Measurements from ENCODE around the gene AIP. TPM values are rescaled to one million over a fixed set of nuclear protein-coding genes. Genes with fewer than 3 reads are reported as not detected.
A peak's percentile ranks its signal among the peaks of the same experiment; 100 is the strongest.

Gene AIP
- polyA plus RNA-seq, 3 donors = 76.7 to 132 (median 99.3) TPM

- peaks cover 0 to 2% of the 10 kb centered on the region in 2 donors for H3K36me3 Mint-ChIP-seq
- no peak overlapping the region for H3K4me2 ChIP-seq (replicated peaks; ENCODE audit: extremely low read depth, low read length, poor library complexity, severe bottlenecking)
- 89% methylated on average over 3 of the region's 5 CpGs for WGBS (ENCODE audit: insufficient coverage)
- no peak overlapping the region for H3K4me3 Mint-ChIP-seq
- no peak overlapping the region for H3K9ac ChIP-seq (ENCODE audit: insufficient read depth, low read length, poor library complexity, severe bottlenecking)
- peaks cover 0 to 2% (median 0%) of the 10 kb centered on the region in 7 donors for H3K9me3 Mint-ChIP-seq
- peaks cover 7% of the 10 kb centered on the region for H3K79me2 ChIP-seq (ENCODE audit: insufficient read depth, low read length)
- H3K27ac ChIP-seq (ENCODE audit: low read depth in 1 of 2, low read length in 2 of 2) = no peak overlapping the region
- H2AFZ ChIP-seq (ENCODE audit: insufficient read depth, low read depth, low read length, poor library complexity, severe bottlenecking) = no peak overlapping the region
- DNase-seq = no peak
- TF ChIP-seq CTCF (IDR thresholded peaks at IDR 0.05) = no peak
- H3K27me3 Mint-ChIP-seq (ENCODE audit: low read depth in 3 of 3) = peaks cover 0 to 10% (median 3%) of the 10 kb centered on the region in 3 donors
- H3K4me3 ChIP-seq (replicated peaks in 1 of 3; ENCODE audit: low read depth in 2 of 3, low read length in 3 of 3) = no peak overlapping the region
- H3K27ac Mint-ChIP-seq = no peak overlapping the region
- H3K27me3 ChIP-seq (ENCODE audit: control insufficient read depth in 2 of 2, insufficient read depth in 2 of 2, low read length in 2 of 2) = no peaks in the 10 kb centered on the region
- peaks cover 32 to 52% of the 10 kb centered on the region in 2 donors for H3K4me1 ChIP-seq (ENCODE audit: control insufficient read depth in 1 of 2, insufficient read depth in 2 of 2, low read length in 2 of 2)
- no peaks in the 10 kb centered on the region for H3K36me3 ChIP-seq (replicated peaks in 1 of 2; ENCODE audit: control insufficient read depth in 1 of 2, insufficient read depth in 2 of 2, low read length in 2 of 2)
- peaks cover 33% of the 10 kb centered on the region for H3K4me1 Mint-ChIP-seq
- intact Hi-C loops (cut with micrococcal nuclease) = loop anchor here in 1 of 2 donors (5.0 kb wide), 3 partner anchors 36 to 64 kb away; partner anchors contain the start of genes PPP1CA, RPS6KB2 and TBC1D10C
- no peaks in the 10 kb centered on the region for H4K20me1 ChIP-seq (ENCODE audit: insufficient read depth, low read length)
- H3K9me3 ChIP-seq (replicated peaks in 1 of 2; ENCODE audit: control insufficient read depth in 1 of 2, insufficient read depth in 1 of 2, low read length in 2 of 2) = no peaks in the 10 kb centered on the region
Measured at GRCh38 chr11:67466367-67466766, 16.5 kb upstream of the AIP start.

- Mint-ChIP-seq H3K27me3 (ENCODE audit: low read depth in 3 of 3) (peaks cover 0 to 10% (median 3%) of the 10 kb centered on the region in 3 donors), H3K36me3 (peaks cover 0 to 2% of the 10 kb centered on the region in 2 donors), H3K9me3 (peaks cover 0 to 2% (median 0%) of the 10 kb centered on the region in 7 donors), H3K4me3 (no peak overlapping the region), H3K27ac (peak overlapping the region in 2 of 7 donors; percentile 36 to 41), H3K4me1 (peaks cover 33% of the 10 kb centered on the region)
- no peak overlapping the region for H3K4me2 ChIP-seq (replicated peaks; ENCODE audit: extremely low read depth, low read length, poor library complexity, severe bottlenecking)
- DNase-seq = no peak
- no peak overlapping the region for H2AFZ ChIP-seq (ENCODE audit: insufficient read depth, low read depth, low read length, poor library complexity, severe bottlenecking)
- H3K9ac ChIP-seq (ENCODE audit: insufficient read depth, low read length, poor library complexity, severe bottlenecking) = no peak overlapping the region
- H3K27me3 ChIP-seq (ENCODE audit: control insufficient read depth in 2 of 2, insufficient read depth in 2 of 2, low read length in 2 of 2) = no peaks in the 10 kb centered on the region
- no peaks in the 10 kb centered on the region for H3K9me3 ChIP-seq (replicated peaks in 1 of 2; ENCODE audit: control insufficient read depth in 1 of 2, insufficient read depth in 1 of 2, low read length in 2 of 2)
- no peak overlapping the region for H3K27ac ChIP-seq (ENCODE audit: low read depth in 1 of 2, low read length in 2 of 2)
- TF ChIP-seq CTCF (IDR thresholded peaks at IDR 0.05) = no peak
- peaks cover 7% of the 10 kb centered on the region for H3K79me2 ChIP-seq (ENCODE audit: insufficient read depth, low read length)
- H3K4me1 ChIP-seq (ENCODE audit: control insufficient read depth in 1 of 2, insufficient read depth in 2 of 2, low read length in 2 of 2) = peaks cover 32 to 52% of the 10 kb centered on the region in 2 donors
- intact Hi-C loops (cut with micrococcal nuclease) = loop anchor here in 1 of 2 donors (5.0 kb wide), 3 partner anchors 35 to 65 kb away; partner anchors contain the start of genes PPP1CA, RPS6KB2 and TBC1D10C
- no peaks in the 10 kb centered on the region for H4K20me1 ChIP-seq (ENCODE audit: insufficient read depth, low read length)
- H3K4me3 ChIP-seq (replicated peaks in 1 of 3; ENCODE audit: low read depth in 2 of 3, low read length in 3 of 3) = no peak overlapping the region
- H3K36me3 ChIP-seq (replicated peaks in 1 of 2; ENCODE audit: control insufficient read depth in 1 of 2, insufficient read depth in 2 of 2, low read length in 2 of 2) = no peaks in the 10 kb centered on the region
- WGBS (ENCODE audit: insufficient coverage) = 91% methylated on average over 10 of the region's 11 CpGs
Measured at GRCh38 chr11:67466962-67467771, 15.7 kb upstream of the AIP start.
